Measurements from ENCODE around the gene MAPK8IP2. TPM values are rescaled to one million over a fixed set of nuclear protein-coding genes. Genes with fewer than 3 reads are reported as not detected.

MAPK8IP2 gene
- total RNA-seq, 1 donor from 2014 or later: 2.8 TPM

DNA sequence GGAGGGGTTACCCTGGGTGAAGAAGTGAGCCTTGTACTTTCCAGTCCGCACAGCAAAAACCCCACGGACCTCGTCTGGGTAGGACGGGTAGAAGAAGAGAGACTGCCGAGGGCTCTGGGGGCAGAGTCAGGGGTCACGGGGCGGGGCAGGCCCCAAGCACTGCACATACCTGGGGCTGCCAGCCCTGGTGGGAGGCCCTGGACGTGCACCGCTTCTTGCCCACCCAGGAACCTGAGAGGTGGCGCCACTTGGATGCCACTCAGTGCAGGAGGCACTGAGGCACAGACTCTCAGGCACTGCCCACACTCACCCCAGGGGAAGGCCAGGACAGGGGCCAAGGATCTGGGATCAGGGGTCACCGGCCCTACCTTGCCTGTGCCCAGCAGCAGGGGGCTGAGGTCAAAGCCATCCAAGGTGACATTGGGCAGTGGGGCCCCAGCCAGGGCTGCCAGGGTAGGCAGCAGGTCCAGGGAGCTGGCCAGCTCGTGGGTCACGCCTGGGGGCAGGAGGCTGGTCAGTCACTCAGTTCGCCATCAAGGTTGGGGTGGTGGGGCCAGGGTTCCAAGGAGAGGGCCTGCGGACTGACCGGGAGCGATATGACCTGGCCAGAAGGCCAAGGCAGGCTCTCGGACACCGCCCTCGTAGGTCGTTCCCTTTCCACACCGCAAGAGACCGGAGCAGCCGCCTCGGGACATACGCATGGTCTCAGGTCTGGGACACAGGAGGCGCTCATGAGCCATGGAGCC lies 25.1 kb downstream of the MAPK8IP2 start:
- Mint-ChIP-seq H3K4me1 (ENCODE audit: unreplicated experiment) (peaks cover 18% of the 10 kb centered on the region), H3K9me3 (ENCODE audit: unreplicated experiment) (no peaks in the 10 kb centered on the region), H3K4me3 (ENCODE audit: unreplicated experiment) (no peak overlapping the region), H3K27me3 (ENCODE audit: unreplicated experiment) (peaks cover 3% of the 10 kb centered on the region), H3K36me3 (ENCODE audit: unreplicated experiment) (no peaks in the 10 kb centered on the region), H3K27ac (ENCODE audit: unreplicated experiment) (no peak overlapping the region)
- TF ChIP-seq CTCF (IDR thresholded peaks at IDR 0.05): no peak
- no peak for DNase-seq (ENCODE audit: extremely low spot score, unreplicated experiment)

DNA sequence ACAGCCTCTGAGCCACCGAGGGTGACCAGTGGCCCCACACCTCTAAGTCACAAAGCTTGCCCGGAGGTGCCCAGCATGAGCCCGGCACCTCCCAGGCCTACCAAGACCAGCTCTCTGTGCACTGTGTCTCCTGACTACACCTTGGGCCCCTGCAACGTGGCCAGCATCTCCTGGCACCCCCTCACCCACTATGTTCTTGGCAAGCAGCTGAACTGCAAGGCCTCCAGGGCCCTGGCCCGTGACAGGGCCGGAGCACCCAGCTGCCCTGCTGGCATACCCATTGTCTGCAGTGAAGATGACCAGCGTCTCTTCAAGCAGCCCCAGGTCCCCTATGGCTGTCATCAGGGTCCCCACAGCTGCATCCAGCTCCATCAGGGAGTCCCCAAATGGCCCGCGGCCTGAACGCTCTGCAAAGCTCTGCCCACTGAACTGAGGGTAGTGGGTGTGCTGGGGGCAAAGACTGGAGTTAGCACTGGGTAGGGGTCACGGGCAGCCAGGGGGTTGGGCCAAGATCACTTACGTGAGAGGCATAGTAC lies 25.8 kb downstream of the MAPK8IP2 start:
- no peak for TF ChIP-seq CTCF (IDR thresholded peaks at IDR 0.05)
- peaks cover 18% of the 10 kb centered on the region for H3K4me1 Mint-ChIP-seq (ENCODE audit: unreplicated experiment)
- no peak overlapping the region for H3K27ac Mint-ChIP-seq (ENCODE audit: unreplicated experiment)
- no peaks in the 10 kb centered on the region for H3K36me3 Mint-ChIP-seq (ENCODE audit: unreplicated experiment)
- no peaks in the 10 kb centered on the region for H3K9me3 Mint-ChIP-seq (ENCODE audit: unreplicated experiment)
- no peak for DNase-seq (ENCODE audit: extremely low spot score, unreplicated experiment)
- H3K27me3 Mint-ChIP-seq (ENCODE audit: unreplicated experiment): peaks cover 3% of the 10 kb centered on the region
- H3K4me3 Mint-ChIP-seq (ENCODE audit: unreplicated experiment): peak overlapping the region; percentile 60

DNA sequence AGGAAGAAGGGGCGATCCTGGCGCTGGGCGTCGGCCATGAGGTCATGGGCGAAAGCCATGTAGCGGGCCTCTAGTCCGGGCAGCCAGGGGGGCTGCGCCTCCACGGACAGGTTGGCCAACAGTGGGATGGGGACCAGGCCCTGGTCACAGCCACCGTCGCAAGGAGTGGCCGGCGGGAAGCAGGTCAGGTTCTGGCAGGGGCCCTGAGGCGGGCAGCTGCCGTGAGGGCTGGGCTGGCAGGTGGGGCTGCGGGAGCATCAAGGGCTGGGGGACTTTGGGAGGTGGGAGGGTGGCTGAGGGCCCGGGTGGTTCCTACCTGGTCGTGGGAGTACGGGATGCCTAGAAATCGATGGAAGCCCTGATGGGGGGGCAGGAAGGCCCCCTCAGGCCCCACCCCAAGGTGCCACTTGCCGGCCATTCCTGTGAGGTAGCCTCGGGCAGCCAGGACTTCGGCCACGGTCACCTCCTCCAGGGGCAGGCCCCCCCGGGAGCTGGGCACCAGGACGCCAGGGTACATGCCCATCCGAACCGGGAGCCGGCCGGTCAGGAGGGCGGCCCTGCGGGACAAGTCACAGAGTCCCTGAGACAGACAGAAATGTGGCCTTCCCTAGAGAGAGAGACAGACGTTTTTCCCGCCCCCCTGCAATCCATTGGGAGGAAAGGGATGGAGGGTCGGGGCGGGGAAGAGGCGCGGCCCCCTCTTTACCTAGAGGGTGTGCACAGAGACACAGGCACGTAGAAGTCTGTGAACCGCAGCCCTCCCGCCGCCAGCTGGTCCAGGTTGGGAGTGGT lies 26.5 kb downstream of the MAPK8IP2 start:
- TF ChIP-seq CTCF (IDR thresholded peaks at IDR 0.05): no peak
- no peak for DNase-seq (ENCODE audit: extremely low spot score, unreplicated experiment)
- no peaks in the 10 kb centered on the region for H3K36me3 Mint-ChIP-seq (ENCODE audit: unreplicated experiment)
- H3K9me3 Mint-ChIP-seq (ENCODE audit: unreplicated experiment): no peaks in the 10 kb centered on the region
- no peak overlapping the region for H3K27ac Mint-ChIP-seq (ENCODE audit: unreplicated experiment)
- H3K4me3 Mint-ChIP-seq (ENCODE audit: unreplicated experiment): peak overlapping the region; percentile 82
- H3K27me3 Mint-ChIP-seq (ENCODE audit: unreplicated experiment): no peaks in the 10 kb centered on the region
- peaks cover 11% of the 10 kb centered on the region for H3K4me1 Mint-ChIP-seq (ENCODE audit: unreplicated experiment)

- Mint-ChIP-seq H3K27ac (ENCODE audit: unreplicated experiment) (peak within 1 kb of the TSS; percentile 35), H3K4me1 (ENCODE audit: unreplicated experiment) (peaks cover 10% of the 10 kb centered on the region), H3K27me3 (ENCODE audit: unreplicated experiment) (no peaks in the 10 kb centered on the region), H3K9me3 (ENCODE audit: unreplicated experiment) (no peaks in the 10 kb centered on the region), H3K4me3 (ENCODE audit: unreplicated experiment) (peak within 1 kb of the TSS; percentile 82), H3K36me3 (ENCODE audit: unreplicated experiment) (no peaks in the 10 kb centered on the region)
- peak; percentile 93 for DNase-seq (ENCODE audit: extremely low spot score, unreplicated experiment)
- TF ChIP-seq CTCF (IDR thresholded peaks at IDR 0.05): peak; percentile 51
Measured at GRCh38 chr22:50627642-50628542, 27.3 kb downstream of the MAPK8IP2 start, which contains the start of gene ARSA. Gene ARSA, minus strand, starts transcription at chr22:50628152. Its CDS starts 373 bp downstream, at chr22:50627779.

Data from osteocyte (in vitro differentiated cells).